Left ventricle myocardium inferior (tissue), 1 donor: ENCODE data around the gene TMEM132E. TPM values are rescaled to one million over a fixed set of nuclear protein-coding genes. Genes with fewer than 3 reads are reported as not detected.

Experiments
- DNase-seq: peaks from one replicate; pipeline ENCODE4 v3.0.0-alpha.2; 2020
- H3K27ac ChIP-seq: fragments of 200-600 bp; replicated peaks from 2 replicates; pipeline ENCODE4 v1.8.0; 2021
- H3K27me3 ChIP-seq: fragments of 200-600 bp; 2 replicates; pipeline ENCODE4 v1.8.0; 2021; ENCODE audit warnings: low read depth
- H3K36me3 ChIP-seq: fragments of 200-600 bp; 2 replicates; pipeline ENCODE4 v1.8.0; 2021
- H3K4me1 ChIP-seq: fragments of 200-600 bp; 2 replicates; pipeline ENCODE4 v1.8.0; 2021
- H3K4me3 ChIP-seq: fragments of 200-600 bp; 2 replicates; pipeline ENCODE4 v1.8.0; 2021; ENCODE audit warnings: mild to moderate bottlenecking, moderate library complexity
- H3K9me3 ChIP-seq: fragments of 200-600 bp; replicated peaks from 2 replicates; pipeline ENCODE4 v1.8.0; 2021
- intact Hi-C: fragments of 100-400 bp; cut with micrococcal nuclease; formaldehyde crosslinking; loops from one replicate; pipeline ENCODE4 v1.11.0; 2022
- total RNA-seq: library from RNA; stranded (reverse); fragmentation: NEBNext Ultra II Directional; extraction: Animal tissue kit (Norgen Biotek cat#: 25700); gene quantifications from one replicate; pipeline ENCODE4 v1.2.1, GENCODE V29; 2021
- TF ChIP-seq, protein P1 (sequence below): fragments of 200-600 bp; IDR thresholded peaks from 2 replicates; pipeline ENCODE4 v1.8.0; 2021; ENCODE audit warnings: antibody characterized with exemption, mild to moderate bottlenecking, borderline replicate concordance
- donor health status: DM: no; HTN: yes; CAD: no; lungs with severe emphysema.

The TMEM132E gene
- total RNA-seq, 1 donor from 2014 or later: 0.05 TPM

DNA sequence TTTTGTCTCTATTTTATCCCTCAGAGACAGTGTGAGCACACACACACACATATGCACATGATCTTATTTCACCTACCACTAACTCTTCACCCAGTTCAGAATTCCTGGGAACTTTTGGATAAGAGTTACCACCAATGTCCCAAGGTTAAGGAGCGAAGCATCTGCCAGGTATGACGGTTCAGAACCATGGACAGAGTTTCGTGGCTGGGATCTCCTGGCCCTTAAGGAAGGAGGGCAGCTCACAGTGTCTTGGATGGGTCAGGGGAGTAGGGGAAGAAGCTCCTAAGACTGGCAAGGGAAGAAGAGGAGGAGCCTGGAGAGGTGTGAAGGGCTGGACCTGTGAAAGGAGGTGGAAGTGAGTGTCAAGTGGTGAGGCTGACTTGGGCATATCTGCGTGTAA, 23.0 kb upstream of the TMEM132E start:
- H3K36me3 ChIP-seq: no peaks in the 10 kb centered on the region
- peaks cover 71% of the 10 kb centered on the region for H3K27me3 ChIP-seq
- no peak for DNase-seq
- intact Hi-C loops: no loop called here
- no peak overlapping the region for H3K4me3 ChIP-seq
- no peaks in the 10 kb centered on the region for H3K4me1 ChIP-seq
- no peak overlapping the region for H3K27ac ChIP-seq
- H3K9me3 ChIP-seq: no peaks in the 10 kb centered on the region
- TF ChIP-seq, protein P1, sequence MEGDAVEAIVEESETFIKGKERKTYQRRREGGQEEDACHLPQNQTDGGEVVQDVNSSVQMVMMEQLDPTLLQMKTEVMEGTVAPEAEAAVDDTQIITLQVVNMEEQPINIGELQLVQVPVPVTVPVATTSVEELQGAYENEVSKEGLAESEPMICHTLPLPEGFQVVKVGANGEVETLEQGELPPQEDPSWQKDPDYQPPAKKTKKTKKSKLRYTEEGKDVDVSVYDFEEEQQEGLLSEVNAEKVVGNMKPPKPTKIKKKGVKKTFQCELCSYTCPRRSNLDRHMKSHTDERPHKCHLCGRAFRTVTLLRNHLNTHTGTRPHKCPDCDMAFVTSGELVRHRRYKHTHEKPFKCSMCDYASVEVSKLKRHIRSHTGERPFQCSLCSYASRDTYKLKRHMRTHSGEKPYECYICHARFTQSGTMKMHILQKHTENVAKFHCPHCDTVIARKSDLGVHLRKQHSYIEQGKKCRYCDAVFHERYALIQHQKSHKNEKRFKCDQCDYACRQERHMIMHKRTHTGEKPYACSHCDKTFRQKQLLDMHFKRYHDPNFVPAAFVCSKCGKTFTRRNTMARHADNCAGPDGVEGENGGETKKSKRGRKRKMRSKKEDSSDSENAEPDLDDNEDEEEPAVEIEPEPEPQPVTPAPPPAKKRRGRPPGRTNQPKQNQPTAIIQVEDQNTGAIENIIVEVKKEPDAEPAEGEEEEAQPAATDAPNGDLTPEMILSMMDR: no peak

DNA sequence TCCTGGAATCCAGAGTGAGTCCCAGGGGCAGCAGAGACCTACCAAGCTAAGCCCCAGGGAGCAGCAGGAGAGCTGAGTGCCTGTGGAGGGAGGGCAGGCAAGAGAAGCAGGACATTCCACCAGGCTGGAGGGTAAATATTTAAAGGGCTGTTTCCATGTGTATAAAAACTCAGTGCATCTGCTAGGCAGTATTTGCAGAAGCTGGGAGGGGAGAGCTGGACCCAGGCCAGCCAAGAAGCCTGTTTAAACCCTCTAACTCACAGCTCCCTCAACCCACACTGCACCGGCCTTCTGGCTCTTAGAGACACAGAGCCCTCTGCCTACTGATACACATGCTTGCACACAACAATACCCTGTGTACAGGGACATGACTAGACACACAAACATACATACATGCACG, 22.5 kb upstream of the TMEM132E start:
- DNase-seq: no peak
- Histone ChIP-seq H3K9me3 (no peaks in the 10 kb centered on the region), H3K27ac (no peak overlapping the region), H3K27me3 (peaks cover 71% of the 10 kb centered on the region), H3K4me3 (no peak overlapping the region), H3K36me3 (no peaks in the 10 kb centered on the region), H3K4me1 (no peaks in the 10 kb centered on the region)
- TF ChIP-seq, protein P1: no peak
- intact Hi-C loops: no loop called here

DNA sequence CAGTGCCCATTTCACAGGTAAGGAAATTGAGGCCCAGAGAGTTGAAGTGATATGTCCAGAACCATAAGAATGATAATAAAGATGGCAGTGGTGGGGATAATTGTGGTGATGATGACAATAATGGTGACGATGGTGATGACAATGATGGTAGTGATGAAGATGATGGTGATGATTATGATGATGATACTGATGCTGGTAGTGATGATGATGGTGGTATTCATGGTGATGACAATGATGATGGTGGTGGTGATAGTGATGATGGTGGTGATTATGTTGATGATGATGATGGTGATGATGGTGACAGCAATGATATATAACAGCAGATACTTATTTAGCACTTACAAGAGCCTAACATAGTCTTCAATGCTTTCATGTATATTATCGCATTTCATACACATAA, 18.1 kb upstream of the TMEM132E start:
- no peaks in the 10 kb centered on the region for H3K4me1 ChIP-seq
- H3K9me3 ChIP-seq: no peaks in the 10 kb centered on the region
- TF ChIP-seq, protein P1: no peak
- H3K4me3 ChIP-seq: no peak overlapping the region
- DNase-seq: no peak
- no peak overlapping the region for H3K27ac ChIP-seq
- H3K36me3 ChIP-seq: no peaks in the 10 kb centered on the region
- intact Hi-C loops: no loop called here
- peaks cover 71% of the 10 kb centered on the region for H3K27me3 ChIP-seq

DNA sequence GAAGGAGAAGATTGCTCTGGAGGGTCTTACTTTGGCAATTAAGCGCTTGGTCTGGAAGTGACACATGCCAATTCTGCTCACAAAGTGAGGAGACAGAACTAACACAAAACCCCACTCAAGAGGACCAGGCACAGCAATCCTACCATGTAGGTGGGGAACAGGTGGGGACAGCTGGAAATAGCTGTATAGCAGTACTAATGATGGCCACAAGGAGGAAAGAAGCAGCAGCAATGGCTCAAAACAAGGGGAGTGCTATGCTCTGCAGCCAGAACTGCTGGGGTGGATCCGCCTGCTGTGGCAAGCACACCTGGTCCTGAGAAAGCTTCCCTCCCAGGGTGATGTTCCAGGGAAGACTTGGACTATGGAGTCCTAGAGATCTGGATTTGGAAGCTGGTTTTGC, 17.0 kb upstream of the TMEM132E start:
- no peaks in the 10 kb centered on the region for H3K9me3 ChIP-seq
- intact Hi-C loops: no loop called here
- no peak overlapping the region for H3K4me3 ChIP-seq
- no peaks in the 10 kb centered on the region for H3K36me3 ChIP-seq
- DNase-seq: no peak
- H3K27me3 ChIP-seq: peaks cover 75% of the 10 kb centered on the region
- TF ChIP-seq, protein P1: peak; percentile 33
- no peak overlapping the region for H3K27ac ChIP-seq
- no peaks in the 10 kb centered on the region for H3K4me1 ChIP-seq

DNA sequence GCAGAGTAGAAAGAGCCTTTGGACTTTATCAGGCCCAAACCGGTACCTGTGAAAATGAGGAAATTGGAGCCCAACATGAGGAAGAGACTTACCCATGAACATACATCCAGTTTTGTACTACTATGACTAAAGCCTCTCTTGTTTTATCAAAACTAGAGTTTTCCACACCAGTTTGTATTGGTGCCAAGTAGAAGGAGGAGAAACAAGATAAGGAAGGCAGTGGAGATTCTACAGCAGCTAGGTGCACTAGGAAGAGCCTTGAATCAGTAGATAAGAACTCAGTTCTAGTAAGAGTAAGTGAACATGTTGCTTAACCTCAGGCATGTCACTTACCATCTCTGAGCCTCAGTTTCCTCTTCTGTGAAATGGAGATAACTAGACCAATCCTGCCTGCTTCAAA, 13.7 kb upstream of the TMEM132E start:
- Histone ChIP-seq H3K27ac (no peak overlapping the region), H3K36me3 (no peaks in the 10 kb centered on the region), H3K27me3 (peaks cover 100% of the 10 kb centered on the region), H3K9me3 (no peaks in the 10 kb centered on the region), H3K4me3 (no peak overlapping the region), H3K4me1 (no peaks in the 10 kb centered on the region)
- DNase-seq: no peak
- intact Hi-C loops: no loop called here
- TF ChIP-seq, protein P1: no peak

DNA sequence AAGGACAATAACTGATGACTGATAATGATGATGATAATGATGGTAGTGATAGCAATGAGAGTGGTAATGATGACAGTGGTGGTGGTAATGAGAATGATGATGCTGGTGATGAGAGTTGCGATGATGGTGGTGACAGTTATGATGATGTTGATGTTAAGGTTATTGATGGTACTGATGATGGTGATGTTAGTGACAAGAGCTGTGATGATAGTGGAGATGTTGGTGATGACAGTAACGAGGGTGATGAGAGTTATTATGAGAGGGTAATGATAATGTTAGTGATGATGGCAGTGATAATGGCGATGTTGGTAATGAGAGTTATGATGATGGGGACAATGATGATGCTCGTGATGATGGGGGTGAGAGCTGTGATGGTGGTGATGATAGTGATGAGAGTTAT, 13.2 kb upstream of the TMEM132E start:
- Histone ChIP-seq H3K4me3 (no peak overlapping the region), H3K27ac (no peak overlapping the region), H3K4me1 (no peaks in the 10 kb centered on the region), H3K9me3 (no peaks in the 10 kb centered on the region), H3K27me3 (peaks cover 100% of the 10 kb centered on the region), H3K36me3 (no peaks in the 10 kb centered on the region)
- TF ChIP-seq, protein P1: no peak
- no peak for DNase-seq
- intact Hi-C loops: no loop called here
